GM18873 (cell line): ENCODE data around the gene TNFRSF1B.

Experiments used
- ATAC-seq: cut with Tn5 transposase; IDR thresholded peaks from one replicate; pipeline ENCODE4 v1.9.1; 2021; ENCODE audit warnings: mild to moderate bottlenecking, moderate library complexity, moderate number of reproducible peaks; ENCODE audit not compliant: unreplicated experiment, low FRiP score

Gene TNFRSF1B

DNA sequence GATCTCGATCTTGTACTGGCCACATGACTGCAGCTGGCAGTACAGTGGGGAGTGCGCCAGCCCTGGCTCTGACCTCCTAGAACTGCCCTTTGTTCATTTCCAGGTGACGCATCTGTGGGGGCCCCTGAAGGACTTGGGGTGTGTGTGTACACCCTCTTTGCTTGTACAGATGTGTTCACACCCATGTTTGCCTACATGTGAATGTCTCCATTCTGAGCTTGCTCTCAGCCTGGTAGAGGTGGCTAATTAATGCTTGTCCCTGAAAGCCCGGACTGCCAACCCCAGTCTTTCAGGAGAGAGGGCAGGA is 19.8 kb downstream of the TNFRSF1B start:
- no peak for ATAC-seq

DNA sequence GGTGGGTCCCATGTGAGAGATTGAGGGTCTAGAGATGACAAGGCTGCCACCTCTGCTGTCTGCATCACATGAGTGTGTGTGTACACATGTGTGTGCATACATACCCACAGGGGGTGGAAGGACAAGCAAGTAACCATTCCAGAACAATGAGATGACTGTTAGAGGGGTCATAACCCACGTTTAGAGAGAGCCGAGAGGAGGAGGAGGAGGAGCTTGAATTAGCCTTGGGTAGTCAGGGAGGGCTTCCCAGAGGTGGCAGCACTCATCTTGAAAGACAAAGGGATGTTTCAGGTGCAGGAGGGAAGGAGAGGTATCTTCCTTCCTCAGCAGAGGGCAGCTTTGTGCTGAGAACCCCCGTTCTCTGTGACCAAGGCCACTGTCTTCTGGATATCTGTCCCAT is 21.3 kb downstream of the TNFRSF1B start:
- ATAC-seq = no peak

- no peak for ATAC-seq
Measured at GRCh38 chr1:12188657-12189327, 22.0 kb downstream of the TNFRSF1B start.

GRCh38 chr1:12189328-12189682 is 22.5 kb downstream of the TNFRSF1B start:
- ATAC-seq = no peak

- no peak for ATAC-seq
Measured at GRCh38 chr1:12191242-12192032, 24.6 kb downstream of the TNFRSF1B start.

DNA sequence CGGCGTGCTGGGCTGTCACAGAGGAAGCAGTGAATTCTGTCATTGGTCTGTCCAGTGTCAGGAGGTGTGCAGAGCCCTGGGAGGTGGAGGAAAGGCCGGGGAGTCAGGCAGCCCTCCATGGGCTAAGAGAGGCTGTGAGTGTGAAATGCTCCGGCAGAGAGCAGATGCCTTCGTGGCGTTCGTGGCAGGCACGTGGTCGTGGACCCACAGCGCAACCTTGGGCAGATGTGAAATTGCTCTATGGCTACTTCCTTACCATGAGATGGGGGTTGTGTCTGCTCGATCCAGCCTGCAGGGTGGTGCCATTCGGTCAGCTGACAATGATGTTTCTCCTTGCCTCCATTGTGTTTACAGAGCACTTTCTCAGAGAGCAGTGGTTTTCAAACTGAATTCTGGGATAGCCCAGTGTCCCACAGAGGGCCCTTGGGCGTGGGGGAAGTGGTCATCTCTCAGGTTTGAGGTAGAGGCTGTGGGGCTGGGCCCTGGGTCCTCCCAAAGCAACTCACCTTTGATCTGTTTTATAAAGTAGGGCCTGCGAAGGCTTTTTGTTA is 27.9 kb downstream of the TNFRSF1B start:
- no peak for ATAC-seq

DNA sequence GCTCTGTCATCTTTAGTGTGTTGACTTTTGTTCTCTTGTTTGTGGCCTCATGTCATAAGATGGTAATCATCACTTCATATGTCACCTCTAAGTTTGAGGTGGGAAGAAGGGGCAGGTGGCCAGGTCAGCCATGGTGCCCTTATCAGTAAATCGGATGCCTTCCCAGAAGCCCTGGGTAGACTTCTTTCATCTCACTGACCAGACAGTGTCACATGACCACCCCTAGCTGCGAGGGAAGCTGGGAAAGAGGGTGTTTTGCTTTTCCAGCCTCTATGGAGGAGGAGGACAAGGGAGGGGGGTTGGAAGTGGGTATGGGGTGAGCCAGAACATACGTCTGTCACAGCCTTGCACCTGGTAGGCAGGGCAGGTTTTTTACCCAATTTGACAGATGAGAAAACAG is 28.6 kb downstream of the TNFRSF1B start:
- ATAC-seq = no peak

DNA sequence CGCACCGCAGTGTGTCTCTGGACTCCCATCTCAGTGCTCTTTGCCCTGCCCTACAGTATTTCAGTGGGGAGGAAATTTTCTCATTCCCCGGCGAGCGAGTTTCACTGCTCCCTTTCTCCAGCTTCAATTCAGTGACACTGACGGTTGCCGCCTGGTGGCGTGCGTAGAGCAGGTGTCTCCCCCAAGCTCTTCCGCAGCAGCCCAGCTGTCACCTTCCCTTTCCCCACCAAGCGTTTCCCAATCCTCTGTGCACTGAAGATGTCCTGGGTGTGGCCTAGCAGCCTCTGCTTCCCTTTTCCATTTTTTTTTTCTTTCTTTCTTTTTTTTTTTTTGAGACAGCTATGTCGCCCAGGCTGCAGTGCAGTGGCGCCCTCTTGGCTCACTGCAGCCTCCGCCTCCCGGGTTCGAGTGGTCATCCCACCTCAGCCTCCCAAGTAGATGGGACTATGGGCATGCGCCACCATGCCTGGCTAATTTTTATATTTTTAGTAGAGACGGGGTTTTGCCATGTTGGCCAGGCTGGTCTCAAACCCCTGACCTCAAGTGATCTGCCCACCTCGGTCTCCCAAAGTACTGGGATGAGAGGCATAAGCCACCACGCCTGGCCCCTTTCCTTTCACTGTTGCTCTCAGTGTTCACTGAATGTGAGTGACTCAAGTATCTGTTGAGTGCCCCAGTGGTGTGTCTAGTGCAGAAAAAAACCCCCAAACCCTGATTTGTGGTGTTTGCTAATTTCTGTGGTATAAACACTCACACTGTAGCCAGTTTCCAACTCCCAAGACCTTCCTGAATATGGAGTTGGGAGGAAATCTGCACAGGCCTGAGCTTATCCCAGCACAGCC is 30.1 kb downstream of the TNFRSF1B start:
- ATAC-seq = no peak

DNA sequence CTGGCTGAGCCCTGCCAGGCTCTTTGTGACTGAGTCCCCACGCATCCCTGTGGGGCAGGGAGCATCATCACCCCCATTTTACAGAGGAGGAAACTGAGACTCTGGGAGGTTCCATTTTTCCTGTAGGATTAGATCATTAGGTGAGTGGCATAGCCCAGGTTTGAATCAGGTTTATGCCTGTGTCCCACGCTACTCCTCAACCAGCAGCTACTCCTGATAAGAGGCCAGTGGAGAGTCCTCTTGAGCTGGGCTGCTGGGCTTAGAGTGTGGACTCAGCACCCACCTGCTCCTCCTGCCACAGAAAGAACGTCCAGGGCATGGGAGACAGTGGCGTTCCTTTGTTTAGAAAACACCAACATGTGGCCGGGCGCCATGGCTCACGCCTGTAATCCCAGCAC is 30.7 kb downstream of the TNFRSF1B start:
- no peak for ATAC-seq

DNA sequence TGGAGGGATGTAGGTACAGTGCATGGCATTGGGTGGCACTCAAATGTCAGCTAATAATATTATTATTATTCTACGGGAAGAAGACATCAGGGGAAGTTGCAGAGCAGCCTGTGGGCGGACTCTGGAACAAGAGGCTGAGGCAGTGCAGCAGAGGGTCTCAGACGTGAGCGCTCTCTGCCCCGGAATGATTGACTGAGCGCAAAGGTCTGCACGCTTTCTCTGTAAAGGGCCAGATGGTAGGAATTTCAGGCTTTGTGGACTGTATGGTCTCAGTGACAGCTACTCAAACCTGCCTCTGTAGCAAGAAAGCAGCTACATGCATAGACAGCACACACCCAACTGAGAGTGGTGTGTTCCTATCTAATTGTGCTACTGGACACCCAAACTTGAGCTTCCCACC is 33.4 kb downstream of the TNFRSF1B start:
- no peak for ATAC-seq

DNA sequence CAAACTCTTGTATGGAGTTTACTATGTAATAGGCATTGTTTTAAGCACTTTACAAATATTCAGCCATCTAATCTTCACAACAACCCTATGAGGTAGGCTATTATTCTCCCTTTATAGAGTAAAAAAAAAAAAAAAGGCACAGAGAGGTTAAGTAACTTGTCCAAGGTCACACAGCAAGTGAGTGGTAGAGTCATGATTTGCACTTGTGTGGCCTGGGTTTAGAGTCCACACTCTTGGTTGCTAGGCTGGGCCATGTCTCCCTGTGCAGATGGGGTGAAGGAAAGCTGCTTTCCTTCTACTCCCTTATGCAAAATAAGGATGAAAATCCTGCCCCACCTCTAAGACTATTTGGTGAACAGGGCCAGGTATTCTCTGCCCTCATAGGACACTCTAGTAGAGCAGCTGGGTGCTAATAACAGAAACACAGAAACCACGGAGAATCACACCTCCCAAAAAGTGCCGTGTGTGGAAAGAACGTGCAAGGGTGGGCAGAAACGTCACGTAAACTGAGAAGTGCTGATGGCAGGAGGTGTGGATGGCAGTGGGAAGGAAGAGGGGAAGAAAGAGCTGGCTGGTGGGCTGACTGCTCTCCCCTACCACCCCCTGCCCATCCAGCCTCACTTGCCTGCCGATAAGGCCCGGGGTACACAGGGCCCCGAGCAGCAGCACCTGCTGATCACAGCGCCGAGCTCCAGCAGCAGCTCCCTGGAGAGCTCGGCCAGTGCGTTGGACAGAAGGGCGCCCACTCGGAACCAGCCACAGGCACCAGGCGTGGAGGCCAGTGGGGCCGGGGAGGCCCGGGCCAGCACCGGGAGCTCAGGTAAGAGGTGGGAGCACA is 34.8 kb downstream of the TNFRSF1B start:
- ATAC-seq = no peak

DNA sequence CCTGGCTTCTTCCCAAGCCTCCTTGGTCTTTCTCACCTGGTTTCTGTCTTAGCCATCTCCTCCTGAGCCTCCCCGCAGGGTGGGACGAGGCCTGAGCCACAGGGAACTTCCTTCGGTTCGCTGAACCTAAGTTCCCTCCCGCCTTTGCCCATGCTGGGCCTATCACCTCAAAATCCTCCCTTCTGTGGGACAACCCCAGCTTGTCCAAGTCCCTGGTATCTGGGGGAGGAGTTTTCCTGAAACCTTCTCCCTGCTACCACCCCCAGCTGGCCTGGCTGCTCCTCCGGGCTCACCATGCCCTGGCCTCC is 35.4 kb downstream of the TNFRSF1B start:
- ATAC-seq = no peak

- ATAC-seq = no peak
Measured at GRCh38 chr1:12202577-12202976, 35.8 kb downstream of the TNFRSF1B start.

DNA sequence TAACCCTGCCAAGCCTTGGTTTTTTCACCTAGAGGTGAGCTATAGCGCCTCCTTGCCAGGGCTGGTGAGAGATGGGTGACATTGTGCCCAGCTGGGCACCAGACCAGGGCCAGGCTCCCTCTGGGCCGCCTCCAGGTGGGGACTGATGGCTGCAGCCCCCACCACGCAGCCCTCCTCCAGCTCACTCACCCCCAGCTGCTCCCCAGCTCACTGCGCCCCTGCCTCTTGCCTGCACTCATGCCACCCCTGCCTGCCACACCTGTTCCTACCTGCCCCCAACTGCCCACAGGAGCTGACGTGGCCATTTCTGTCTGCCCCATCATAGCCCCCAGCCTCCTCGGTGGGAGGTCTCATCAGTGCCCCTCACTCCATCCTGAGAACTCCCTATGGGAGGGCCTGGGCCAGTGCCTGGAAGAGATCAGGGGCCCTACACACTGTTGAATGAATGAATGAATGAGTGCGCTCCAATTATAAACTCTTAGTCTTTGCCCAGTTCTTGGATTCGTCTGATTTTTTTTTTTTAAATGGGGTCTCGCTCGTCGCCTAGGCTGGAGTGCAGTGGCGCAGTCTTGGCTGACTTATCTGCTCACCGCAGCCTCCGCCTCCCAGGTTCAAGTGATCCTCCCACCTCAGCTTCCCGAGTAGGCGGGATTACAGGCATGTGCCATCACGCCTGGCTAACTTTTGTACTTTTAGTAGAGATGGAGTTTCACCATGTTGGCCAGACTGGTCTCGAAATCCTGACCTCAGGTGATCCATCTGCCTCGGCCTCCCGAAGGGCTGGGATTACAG is 36.6 kb downstream of the TNFRSF1B start:
- ATAC-seq = no peak

- ATAC-seq = no peak
Measured at GRCh38 chr1:12204140-12204539, 37.3 kb downstream of the TNFRSF1B start.

- ATAC-seq = no peak
Measured at GRCh38 chr1:12204754-12205658, 38.2 kb downstream of the TNFRSF1B start.

- no peak for ATAC-seq
Measured at GRCh38 chr1:12206238-12206637, 39.4 kb downstream of the TNFRSF1B start.

GRCh38 chr1:12206792-12207424 is 40.1 kb downstream of the TNFRSF1B start:
- ATAC-seq = no peak
